WTC11 (cell line): ENCODE data around the gene NCLN. TPM values are rescaled to one million over a fixed set of nuclear protein-coding genes. Genes with fewer than 3 reads are reported as not detected.

Source experiments
- ATAC-seq: fragments of 200-7000 bp; cut with Tn5 transposase; 2 replicates; pipeline ENCODE4 v1.10.0; 2021; ENCODE audit warnings: mild to moderate bottlenecking, moderate library complexity
- CTCF ChIA-PET: fragments of 300-600 bp; sonication (Branson Sonifier 250); formaldehyde crosslinking; loops from one replicate; lab custom pipeline; 2021; ENCODE audit warnings: antibody characterized with exemption; lab: Charles Lee
- POLR2A ChIA-PET: fragments of 350-600 bp; sonication (Branson Sonifier 250); formaldehyde crosslinking; loops from one replicate; lab custom pipeline; 2021; ENCODE audit warnings: antibody characterized with exemption; lab: Charles Lee
- DNase-seq: peaks from one replicate; pipeline ENCODE4 v3.0.0; 2021; ENCODE audit warnings: low spot score
- H3K27ac Mint-ChIP-seq: 2 replicates; pipeline ENCODE4 v1.8.0; 2021; ENCODE audit warnings: mixed read lengths
- H3K27me3 Mint-ChIP-seq: 2 replicates; pipeline ENCODE4 v1.8.0; 2021; ENCODE audit warnings: low read depth, mild to moderate bottlenecking, moderate library complexity, mixed read lengths
- H3K36me3 Mint-ChIP-seq: 2 replicates; pipeline ENCODE4 v1.8.0; 2021; ENCODE audit warnings: mixed read lengths
- H3K4me1 Mint-ChIP-seq: 2 replicates; pipeline ENCODE4 v1.8.0; 2022; ENCODE audit warnings: mixed read lengths
- H3K4me3 Mint-ChIP-seq: 2 replicates; pipeline ENCODE4 v1.8.0; 2021; ENCODE audit warnings: mild to moderate bottlenecking, moderate library complexity, mixed read lengths
- H3K9me3 Mint-ChIP-seq: 2 replicates; pipeline ENCODE4 v1.8.0; 2021; ENCODE audit warnings: mixed read lengths
- CTCF ChIP-seq: fragments of 200-600 bp; IDR thresholded peaks from 2 replicates; pipeline ENCODE4 v1.8.0; 2022; ENCODE audit warnings: antibody characterized with exemption
- FOXP1 ChIP-seq: sonication (generic); formaldehyde crosslinking; IDR thresholded peaks from 2 replicates; pipeline ENCODE4 v1.8.0; 2022; ENCODE audit warnings: missing genetic modification reagents, mild to moderate bottlenecking, moderate library complexity, borderline replicate concordance
- GTF2I ChIP-seq: fragments of 250-450 bp; sonication (Bioruptor Pico); conservative IDR thresholded peaks from 2 replicates; pipeline ENCODE4 v1.4.0; 2021; ENCODE audit warnings: mild to moderate bottlenecking
- HMGXB4 ChIP-seq: sonication (generic); formaldehyde crosslinking; IDR thresholded peaks from 2 replicates; pipeline ENCODE4 v1.8.1; 2023; ENCODE audit warnings: mild to moderate bottlenecking, moderate library complexity, missing genetic modification reagents
- NR1H2 ChIP-seq: sonication (generic); formaldehyde crosslinking; IDR thresholded peaks from 2 replicates; pipeline ENCODE4 v1.9.0; 2021; ENCODE audit warnings: mild to moderate bottlenecking, moderate library complexity, missing genetic modification reagents
- NR2C2 ChIP-seq: sonication (generic); formaldehyde crosslinking; IDR thresholded peaks from 2 replicates; pipeline ENCODE4 v1.8.0; 2022; ENCODE audit warnings: mild to moderate bottlenecking, missing genetic modification reagents
- PRRX2 ChIP-seq: fragments of 250-450 bp; sonication (Bioruptor Pico); IDR thresholded peaks from 2 replicates; pipeline ENCODE4 v1.8.0; 2021; ENCODE audit warnings: mild to moderate bottlenecking
- ZNF121 ChIP-seq: sonication (generic); formaldehyde crosslinking; IDR thresholded peaks from 2 replicates; pipeline ENCODE4 v1.8.0; 2023; ENCODE audit warnings: missing genetic modification reagents
- ZNF263 ChIP-seq: sonication (generic); formaldehyde crosslinking; IDR thresholded peaks from 2 replicates; pipeline ENCODE4 v1.8.1; 2022; ENCODE audit warnings: low read depth, mild to moderate bottlenecking, moderate library complexity, missing genetic modification reagents
- ZNF396 ChIP-seq: fragments of 250-450 bp; sonication (Bioruptor Pico); IDR thresholded peaks from 2 replicates; pipeline ENCODE4 v1.8.0; 2021; ENCODE audit warnings: mild to moderate bottlenecking, moderate library complexity, borderline replicate concordance
- ZNF425 ChIP-seq: fragments of 250-450 bp; sonication (Bioruptor Pico); conservative IDR thresholded peaks from 2 replicates; pipeline ENCODE4 v1.9.0; 2021; ENCODE audit warnings: mild to moderate bottlenecking
- ZNF532 ChIP-seq: fragments of 250-450 bp; sonication (Bioruptor Pico); IDR thresholded peaks from 2 replicates; pipeline ENCODE4 v1.9.0; 2021; ENCODE audit warnings: mild to moderate bottlenecking, borderline replicate concordance
- total RNA-seq: library from RNA; stranded (reverse); gene quantifications from 3 replicates; pipeline ENCODE4 v1.2.3, GENCODE V29; 2021

Gene NCLN
- total RNA-seq, 1 experiment from 2014 or later: 113 TPM

- TF ChIP-seq ZNF532 (CRISPR knock-in tag) (no peak), FOXP1 (CRISPR knock-in tag) (no peak), NR2C2 (CRISPR knock-in tag) (no peak), ZNF425 (CRISPR knock-in tag) (no peak), ZNF263 (CRISPR knock-in tag) (no peak)
- TF ChIP-seq, all 79 proteins: peak for 0
These were observed 42.9 kb upstream of the NCLN start (continued) for GRCh38 chr19:3142781-3143337.

GRCh38 chr19:3145909-3146676 is 39.6 kb upstream of the NCLN start:
- no peaks in the 10 kb centered on the region for H3K36me3 Mint-ChIP-seq
- H3K27ac Mint-ChIP-seq: no peak overlapping the region
- ChIA-PET CTCF (interaction anchor here (0.6 to 2.0 kb wide), 12 partner anchors 10 to 259 kb away, joined by 3 to 16 read pairs (median 4); partner anchors contain the start of gene GNA15), POLR2A (no interaction called here)
- no peak for DNase-seq
- no peak overlapping the region for H3K4me3 Mint-ChIP-seq
- H3K27me3 Mint-ChIP-seq: no peaks in the 10 kb centered on the region; the same call in 1 of the 2 replicates
- ATAC-seq: no peak; the same call in 1 of the 2 replicates
- H3K4me1 Mint-ChIP-seq: peaks cover 3% of the 10 kb centered on the region; the same call in 1 of the 2 replicates
- H3K9me3 Mint-ChIP-seq: no peaks in the 10 kb centered on the region
- TF ChIP-seq FOXP1 (CRISPR knock-in tag) (peak; percentile 20; the same call in 1 of the 2 replicates), PRRX2 (CRISPR knock-in tag) (no peak)
- TF ChIP-seq, all 79 proteins: peak for 1

- no peak for TF ChIP-seq ZNF396
- no peak for TF ChIP-seq HMGXB4 (CRISPR knock-in tag)
- peak; percentile 72; the same call in 1 of the 2 replicates for TF ChIP-seq ZNF121 (CRISPR knock-in tag)
- no peak for TF ChIP-seq NR1H2
- TF ChIP-seq CTCF: peak; percentile 90
- TF ChIP-seq GTF2I: peak; percentile 98
- no peak overlapping the region for H3K4me3 Mint-ChIP-seq
- ChIA-PET CTCF (interaction anchor here (0.6 to 2.0 kb wide), 12 partner anchors 11 to 259 kb away, joined by 3 to 16 read pairs (median 4); partner anchors contain the start of gene GNA15), POLR2A (no interaction called here)
- H3K27me3 Mint-ChIP-seq: no peaks in the 10 kb centered on the region; the same call in 1 of the 2 replicates
- H3K36me3 Mint-ChIP-seq: no peaks in the 10 kb centered on the region
- no peaks in the 10 kb centered on the region for H3K9me3 Mint-ChIP-seq
- DNase-seq: peak; percentile 84
- peak; percentile 77 for ATAC-seq
- H3K4me1 Mint-ChIP-seq: peaks cover 3% of the 10 kb centered on the region; the same call in 1 of the 2 replicates
- no peak overlapping the region for H3K27ac Mint-ChIP-seq
These were observed 39.0 kb upstream of the NCLN start for GRCh38 chr19:3146677-3147100.
